Mucosa of descending colon (tissue), 3 donors: ENCODE results near the gene PRR16. TPM values are rescaled to one million over a fixed set of nuclear protein-coding genes. Genes with fewer than 3 reads are reported as not detected.

ENCODE experiments used
- ATAC-seq: fragments of 200-7000 bp; cut with Tn5 transposase; one replicate; pipeline ENCODE4 v1.9.1; 2020; ENCODE audit warnings: mild to moderate bottlenecking, moderate library complexity
- DNase-seq, 3 donors: peaks; one replicate each; pipeline ENCODE4 v3.0.0-alpha.2; 2020
- H3K36me3 ChIP-seq: fragments of 200-600 bp; one replicate; pipeline ENCODE4 v1.8.0; 2021; ENCODE audit warnings: low read depth, mild to moderate bottlenecking
- H3K4me1 ChIP-seq: fragments of 200-600 bp; one replicate; pipeline ENCODE4 v1.8.0; 2021; ENCODE audit warnings: low read depth, mild to moderate bottlenecking
- H3K4me3 ChIP-seq: fragments of 200-600 bp; one replicate; pipeline ENCODE4 v1.8.0; 2021; ENCODE audit warnings: mild to moderate bottlenecking
- H3K9me3 ChIP-seq: fragments of 200-600 bp; one replicate; pipeline ENCODE4 v1.8.0; 2021; ENCODE audit warnings: mild to moderate bottlenecking
- intact Hi-C, 2 donors: fragments of 100-400 bp; cut with DNase I in 1 of 2; cut with micrococcal nuclease in 1 of 2; formaldehyde crosslinking; loops; one replicate each; pipeline versions ENCODE4 v1.11.0 to v1.11.1; 2022; cut with DNase I, micrococcal nuclease
- total RNA-seq, 3 donors: library from RNA; stranded (reverse); fragmentation: NEBNext Ultra II Directional in 2 of 3; extraction: Animal tissue kit (Norgen Biotek cat#: 25700) in 2 of 3; gene quantifications; one replicate each; pipeline versions ENCODE4 v1.2.1 to v1.2.4, GENCODE V29; 2021 to 2023
- TF ChIP-seq, protein P1 (sequence below): fragments of 200-600 bp; IDR thresholded peaks from one replicate; pipeline ENCODE4 v1.8.0; 2022; ENCODE audit warnings: antibody characterized with exemption, mild to moderate bottlenecking
- donor health status: DM: no; HTN: no; CAD: no; lungs with moderate emphysema.
- donor health status: DM: no; HTN: no; CAD: no.
- donor health status: DM: no; HTN: yes; CAD: no.

Gene PRR16
- total RNA-seq, 3 donors from 2014 or later = 0.69 to 2.9 (median 1.9) TPM

- ATAC-seq = no peak
- H3K9me3 ChIP-seq = no peaks in the 10 kb centered on the region
- no peak overlapping the region for H3K4me3 ChIP-seq
- H3K4me1 ChIP-seq = no peaks in the 10 kb centered on the region
- DNase-seq = no peak
- TF ChIP-seq, protein P1, sequence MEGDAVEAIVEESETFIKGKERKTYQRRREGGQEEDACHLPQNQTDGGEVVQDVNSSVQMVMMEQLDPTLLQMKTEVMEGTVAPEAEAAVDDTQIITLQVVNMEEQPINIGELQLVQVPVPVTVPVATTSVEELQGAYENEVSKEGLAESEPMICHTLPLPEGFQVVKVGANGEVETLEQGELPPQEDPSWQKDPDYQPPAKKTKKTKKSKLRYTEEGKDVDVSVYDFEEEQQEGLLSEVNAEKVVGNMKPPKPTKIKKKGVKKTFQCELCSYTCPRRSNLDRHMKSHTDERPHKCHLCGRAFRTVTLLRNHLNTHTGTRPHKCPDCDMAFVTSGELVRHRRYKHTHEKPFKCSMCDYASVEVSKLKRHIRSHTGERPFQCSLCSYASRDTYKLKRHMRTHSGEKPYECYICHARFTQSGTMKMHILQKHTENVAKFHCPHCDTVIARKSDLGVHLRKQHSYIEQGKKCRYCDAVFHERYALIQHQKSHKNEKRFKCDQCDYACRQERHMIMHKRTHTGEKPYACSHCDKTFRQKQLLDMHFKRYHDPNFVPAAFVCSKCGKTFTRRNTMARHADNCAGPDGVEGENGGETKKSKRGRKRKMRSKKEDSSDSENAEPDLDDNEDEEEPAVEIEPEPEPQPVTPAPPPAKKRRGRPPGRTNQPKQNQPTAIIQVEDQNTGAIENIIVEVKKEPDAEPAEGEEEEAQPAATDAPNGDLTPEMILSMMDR = no peak
- no peaks in the 10 kb centered on the region for H3K36me3 ChIP-seq
- intact Hi-C loops = no loop called here
Measured at GRCh38 chr5:120555345-120555744, 91.2 kb downstream of the PRR16 start.

DNA sequence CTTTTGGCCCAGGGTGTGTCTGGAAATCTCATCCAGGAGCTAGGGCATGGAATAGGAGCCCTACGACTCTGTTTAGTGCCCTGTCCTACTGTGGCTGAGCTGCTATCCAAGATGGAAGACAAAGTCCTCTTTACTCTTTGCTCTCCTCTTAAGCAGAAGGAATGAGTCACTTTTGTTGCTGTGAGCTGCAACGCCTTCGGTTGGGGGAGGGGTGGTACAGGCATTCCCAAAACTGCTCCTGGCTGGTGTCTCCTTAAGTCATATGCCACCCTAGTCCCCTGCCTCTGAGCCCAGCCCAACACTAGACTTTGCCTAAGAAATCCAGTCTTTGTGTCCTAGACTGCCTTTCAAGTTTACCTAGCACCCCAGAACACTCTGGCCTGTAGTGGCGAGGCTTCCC is 99.9 kb downstream of the PRR16 start:
- TF ChIP-seq, protein P1 = no peak
- Histone ChIP-seq H3K36me3 (no peaks in the 10 kb centered on the region), H3K4me3 (no peak overlapping the region), H3K4me1 (no peaks in the 10 kb centered on the region), H3K9me3 (no peaks in the 10 kb centered on the region)
- intact Hi-C loops = no loop called here
- no peak for DNase-seq
- ATAC-seq = no peak

- no peaks in the 10 kb centered on the region for H3K4me1 ChIP-seq
- intact Hi-C loops = no loop called here
- H3K36me3 ChIP-seq = no peaks in the 10 kb centered on the region
- TF ChIP-seq, protein P1 = no peak
- ATAC-seq (no peak), DNase-seq (no peak)
- H3K4me3 ChIP-seq = no peak overlapping the region
- H3K9me3 ChIP-seq = no peaks in the 10 kb centered on the region
Measured at GRCh38 chr5:120567066-120567465, 103.0 kb downstream of the PRR16 start.

DNA sequence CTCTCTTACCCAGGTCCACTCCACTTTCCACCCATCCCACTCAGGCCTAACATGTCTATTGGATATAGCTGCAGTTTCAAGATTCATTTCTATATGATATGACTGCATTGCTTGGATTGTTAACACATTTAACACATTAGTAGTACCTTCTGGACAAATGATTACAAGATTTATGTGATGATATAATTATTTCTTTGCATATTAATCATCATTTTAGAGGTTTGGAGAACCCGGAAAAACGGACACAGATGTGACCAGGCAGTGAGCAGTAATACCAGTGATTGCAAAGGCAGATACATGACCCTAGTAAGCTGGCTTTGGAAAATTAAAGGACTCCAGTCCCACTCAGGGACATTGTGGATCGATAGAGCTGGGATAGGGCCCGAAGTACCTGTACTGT is 103.8 kb downstream of the PRR16 start:
- TF ChIP-seq, protein P1 = no peak
- ATAC-seq = no peak
- no peaks in the 10 kb centered on the region for H3K36me3 ChIP-seq
- no peak for DNase-seq
- no peak overlapping the region for H3K4me3 ChIP-seq
- H3K9me3 ChIP-seq = no peaks in the 10 kb centered on the region
- no peaks in the 10 kb centered on the region for H3K4me1 ChIP-seq
- intact Hi-C loops = no loop called here

- ATAC-seq = no peak
- no peak for DNase-seq
- no peak overlapping the region for H3K4me3 ChIP-seq
- H3K36me3 ChIP-seq = no peaks in the 10 kb centered on the region
- TF ChIP-seq, protein P1 = no peak
- H3K4me1 ChIP-seq = no peaks in the 10 kb centered on the region
- no peaks in the 10 kb centered on the region for H3K9me3 ChIP-seq
- intact Hi-C loops = no loop called here
Measured at GRCh38 chr5:120568711-120569110, 104.6 kb downstream of the PRR16 start.

GRCh38 chr5:120576588-120576987 is 112.5 kb downstream of the PRR16 start:
- TF ChIP-seq, protein P1 = no peak
- no peaks in the 10 kb centered on the region for H3K36me3 ChIP-seq
- H3K9me3 ChIP-seq = no peaks in the 10 kb centered on the region
- H3K4me3 ChIP-seq = no peak overlapping the region
- intact Hi-C loops = no loop called here
- ATAC-seq (no peak), DNase-seq (no peak)
- no peaks in the 10 kb centered on the region for H3K4me1 ChIP-seq
